Liver (tissue), 9 donors: ENCODE data around the gene EFCAB7. TPM values are rescaled to one million over a fixed set of nuclear protein-coding genes. Genes with fewer than 3 reads are reported as not detected.

ENCODE experiments used
- DNase-seq: peaks from one replicate; pipeline ENCODE4 v3.0.0-alpha.2; 2017; ENCODE audit warnings: low spot score
- H3K27ac ChIP-seq, 2 donors: one replicate each; pipeline ENCODE4 v1.7.0; 2013; ENCODE audit warnings: inconsistent platforms in 2 of 2, low read length in 2 of 2, control low read depth in 1 of 2, low read depth in 1 of 2, mild to moderate bottlenecking in 1 of 2
- H3K27me3 ChIP-seq, 4 donors: one replicate each; pipeline versions ENCODE4 v1.6.1 to v1.7.0; 2013; ENCODE audit warnings: low read length in 3 of 4, inconsistent platforms in 1 of 4, mild to moderate bottlenecking in 1 of 4, moderate library complexity in 1 of 4; ENCODE audit not compliant: control insufficient read depth in 4 of 4, insufficient read depth in 4 of 4
- H3K36me3 ChIP-seq, 4 donors: one replicate each; pipeline versions ENCODE4 v1.6.1 to v1.7.0; 2013; ENCODE audit warnings: low read length in 3 of 4, mild to moderate bottlenecking in 3 of 4, low read depth in 1 of 4, moderate library complexity in 1 of 4; ENCODE audit not compliant: control insufficient read depth in 4 of 4, insufficient read depth in 3 of 4
- H3K4me1 ChIP-seq, 4 donors: one replicate each; pipeline versions ENCODE4 v1.6.1 to v1.7.0; 2013; ENCODE audit warnings: low read length in 3 of 4, mild to moderate bottlenecking in 3 of 4, moderate library complexity in 1 of 4; ENCODE audit not compliant: control insufficient read depth in 4 of 4, insufficient read depth in 4 of 4
- H3K4me3 ChIP-seq, 3 donors: one replicate each; pipeline versions ENCODE4 v1.6.1 to v1.7.0; 2013; ENCODE audit warnings: low read length in 3 of 3, control low read depth in 1 of 3, low read depth in 1 of 3, mild to moderate bottlenecking in 1 of 3
- H3K9ac ChIP-seq, 2 donors: one replicate each; pipeline ENCODE4 v1.7.0; 2013; ENCODE audit warnings: low read length in 2 of 2, mild to moderate bottlenecking in 2 of 2, moderate library complexity in 2 of 2, control low read depth in 1 of 2, low read depth in 1 of 2
- H3K9me3 ChIP-seq, 4 donors: one replicate each; pipeline versions ENCODE4 v1.6.1 to v1.7.0; 2013; ENCODE audit warnings: low read length in 3 of 4; ENCODE audit not compliant: control insufficient read depth in 4 of 4
- EGR1 ChIP-seq, 2 donors: IDR thresholded peaks; 2 replicates each; pipeline ENCODE4 v1.6.1; 2016 to 2018; ENCODE audit warnings: antibody characterized with exemption in 2 of 2, low read depth in 2 of 2
- FOXA1 ChIP-seq: IDR thresholded peaks from 2 replicates; pipeline ENCODE4 v1.6.1; 2016; ENCODE audit warnings: antibody characterized with exemption
- FOXA2 ChIP-seq: IDR thresholded peaks from 2 replicates; pipeline ENCODE4 v1.6.1; 2016; ENCODE audit warnings: antibody characterized with exemption
- GABPA ChIP-seq, 2 donors: IDR thresholded peaks in 1 of 2; conservative IDR thresholded peaks in 1 of 2; 2 replicates each; pipeline ENCODE4 v1.6.1; 2016; ENCODE audit warnings: antibody characterized with exemption in 2 of 2, mild to moderate bottlenecking in 1 of 2, moderate library complexity in 1 of 2
- HNF4A ChIP-seq, 2 donors: conservative IDR thresholded peaks; 2 replicates each; pipeline ENCODE4 v1.6.1; 2016; ENCODE audit warnings: antibody characterized with exemption in 2 of 2, mild to moderate bottlenecking in 2 of 2
- HNF4G ChIP-seq: IDR thresholded peaks from 2 replicates; pipeline ENCODE4 v1.6.1; 2016; ENCODE audit warnings: antibody characterized with exemption
- JUND ChIP-seq, 2 donors: IDR thresholded peaks; 2 replicates each; pipeline ENCODE4 v1.6.1; 2016; ENCODE audit warnings: antibody characterized with exemption in 2 of 2
- NR2F2 ChIP-seq: IDR thresholded peaks from 2 replicates; pipeline ENCODE4 v1.6.1; 2016; ENCODE audit warnings: antibody characterized with exemption
- RAD21 ChIP-seq, 2 donors: IDR thresholded peaks; 2 replicates each; pipeline ENCODE4 v1.6.1; 2016; ENCODE audit warnings: antibody characterized with exemption in 2 of 2, mild to moderate bottlenecking in 2 of 2
- REST ChIP-seq: IDR thresholded peaks from 2 replicates; pipeline ENCODE4 v1.6.1; 2016; ENCODE audit warnings: antibody characterized with exemption, mild to moderate bottlenecking
- SP1 ChIP-seq: IDR thresholded peaks from 2 replicates; pipeline ENCODE4 v1.6.1; 2018; ENCODE audit warnings: antibody characterized with exemption, mild to moderate bottlenecking
- TAF1 ChIP-seq: conservative IDR thresholded peaks from 2 replicates; pipeline ENCODE4 v1.6.1; 2016; ENCODE audit warnings: antibody characterized with exemption, mild to moderate bottlenecking
- YY1 ChIP-seq: IDR thresholded peaks from 2 replicates; pipeline ENCODE4 v1.6.1; 2016; ENCODE audit warnings: antibody characterized with exemption, mild to moderate bottlenecking
- ZBTB33 ChIP-seq: IDR thresholded peaks from 2 replicates; pipeline ENCODE4 v1.6.1; 2016; ENCODE audit warnings: antibody characterized with exemption
- WGBS: extraction: QIAGEN DNeasy Blood & Tissue Kit; methylation state at CpG from one replicate; pipeline ENCODE4 v1.1.7; 2013; 5-methylcytosine and 5-hydroxymethylcytosine counted together
- polyA plus RNA-seq, 2 donors: library from polyadenylated mRNA; stranded (reverse) in 1 of 2; unstranded in 1 of 2; fragments of 200-250 nt in 1 of 2; fragments of >200 nt in 1 of 2; fragmentation: Nextera tagmentation in 1 of 2; extraction: Ambion mirVana in 1 of 2; gene quantifications; one replicate each; pipeline versions ENCODE4 v1.2.1 to v1.2.3, GENCODE V29; 2013 to 2015
- total RNA-seq, 2 donors: library from RNA; depleted of rRNA; stranded (reverse); fragments of >200 nt; gene quantifications; one replicate each; pipeline ENCODE4 v1.2.3, GENCODE V29; 2014
- donor health status: healthy.
- donor health status: healthy.
- donor health status: healthy.
- donor health status: healthy.
- donor health status: healthy.

Gene EFCAB7
- total and polyA plus RNA-seq, 4 donors: 0.70 to 2.6 (median 1.9) TPM

- TF ChIP-seq REST (peak; percentile 49), FOXA1 (peak; percentile 77), RAD21 (IDR thresholded peaks at IDR 0.05) (peak in 1 of 2 donors; percentile 6), JUND (IDR thresholded peaks at IDR 0.05) (peak; percentile 99 to 100), GABPA (IDR thresholded peaks at IDR 0.05 in 1 of 2, conservative IDR thresholded peaks at IDR 0.05 in 1 of 2) (no peak), EGR1 (IDR thresholded peaks at IDR 0.05; ENCODE audit: low read depth in 2 of 2) (peak in 1 of 2 donors; percentile 69)
Observed at GRCh38 chr1:63600248-63600647, 76.9 kb downstream of the EFCAB7 start (continued).

- Histone ChIP-seq H3K27me3 (no peaks in the 10 kb centered on the region), H3K27ac (peak overlapping the region; percentile 66 to 69), H3K36me3 (no peaks in the 10 kb centered on the region), H3K9me3 (no peaks in the 10 kb centered on the region), H3K4me3 (no peak overlapping the region), H3K9ac (peak overlapping the region in 1 of 2 donors; percentile 42), H3K4me1 (peaks cover 21 to 69% (median 49%) of the 10 kb centered on the region in 4 donors)
- 55% methylated on average over 3 of the region's 3 CpGs for WGBS
- TF ChIP-seq TAF1 (no peak), NR2F2 (no peak), FOXA1 (no peak), EGR1 (IDR thresholded peaks at IDR 0.05; ENCODE audit: low read depth in 2 of 2) (no peak), SP1 (no peak), FOXA2 (no peak), RAD21 (IDR thresholded peaks at IDR 0.05) (no peak), YY1 (no peak), HNF4G (no peak), REST (no peak), ZBTB33 (no peak), HNF4A (conservative IDR thresholded peaks at IDR 0.05) (no peak)
- no peak for DNase-seq
Observed at GRCh38 chr1:63601061-63601460, 77.7 kb downstream of the EFCAB7 start.
